Measurements from ENCODE around the gene MAP3K5. TPM values are rescaled to one million over a fixed set of nuclear protein-coding genes. Genes with fewer than 3 reads are reported as not detected.

Gene MAP3K5
- polyA plus RNA-seq, 1 experiment: 2.5 TPM

GRCh38 chr6:136812174-136812573, 19.9 kb upstream of the MAP3K5 start:
- TF ChIP-seq CTCF (IDR thresholded peaks at IDR 0.05; ENCODE audit: insufficient read depth, low read depth, low read length): no peak
- CTCF ChIA-PET: interaction anchor here (0.8 to 1.7 kb wide), 3 partner anchors 10 to 20 kb away, joined by 3 to 6 read pairs (median 4); partner anchors contain the start of genes MAP3K5 and PEX7
- no peaks in the 10 kb centered on the region for H3K36me3 ChIP-seq (ENCODE audit: control insufficient read depth, insufficient read depth, low read length)
- H3K4me3 ChIP-seq (ENCODE audit: low read depth, low read length): no peak overlapping the region
- H3K27me3 ChIP-seq (ENCODE audit: control insufficient read depth, insufficient read depth, low read length): no peaks in the 10 kb centered on the region; the same call in 1 of the 2 replicates
- no peak for DNase-seq (ENCODE audit: low read depth)
- POLR2A ChIA-PET: no interaction called here

- TF ChIP-seq CTCF (IDR thresholded peaks at IDR 0.05; ENCODE audit: insufficient read depth, low read depth, low read length): no peak
- no peak for DNase-seq (ENCODE audit: low read depth)
- Histone ChIP-seq H3K4me3 (ENCODE audit: low read depth, low read length) (no peak overlapping the region), H3K27me3 (ENCODE audit: control insufficient read depth, insufficient read depth, low read length) (no peaks in the 10 kb centered on the region), H3K36me3 (ENCODE audit: control insufficient read depth, insufficient read depth, low read length) (no peaks in the 10 kb centered on the region)
- ChIA-PET CTCF (interaction anchor here (1.0 to 1.7 kb wide), 3 partner anchors 11 to 19 kb away, joined by 3 to 6 read pairs (median 4); partner anchors contain the start of genes MAP3K5 and PEX7), POLR2A (no interaction called here)
These were observed 19.0 kb upstream of the MAP3K5 start for GRCh38 chr6:136811272-136811671.

- POLR2A ChIA-PET: no interaction called here
- no peaks in the 10 kb centered on the region for H3K27me3 ChIP-seq (ENCODE audit: control insufficient read depth, insufficient read depth, low read length)
- no peak for DNase-seq (ENCODE audit: low read depth)
- no peak for TF ChIP-seq CTCF (IDR thresholded peaks at IDR 0.05; ENCODE audit: insufficient read depth, low read depth, low read length)
- CTCF ChIA-PET: interaction anchor here (1.0 to 1.1 kb wide), 2 partner anchors 8 to 260 kb away, joined by 3 to 4 read pairs; partner anchors contain the start of gene MAP7
- no peaks in the 10 kb centered on the region for H3K36me3 ChIP-seq (ENCODE audit: control insufficient read depth, insufficient read depth, low read length)
- H3K4me3 ChIP-seq (ENCODE audit: low read depth, low read length): no peak overlapping the region
These were observed 17.0 kb upstream of the MAP3K5 start for GRCh38 chr6:136809091-136809860.

- Histone ChIP-seq H3K4me3 (ENCODE audit: low read depth, low read length) (no peak overlapping the region), H3K27me3 (ENCODE audit: control insufficient read depth, insufficient read depth, low read length) (no peaks in the 10 kb centered on the region), H3K36me3 (ENCODE audit: control insufficient read depth, insufficient read depth, low read length) (no peaks in the 10 kb centered on the region)
- ChIA-PET POLR2A (no interaction called here), CTCF (interaction anchor here (2.9 to 4.5 kb wide), 2 partner anchors 11 to 159 kb away, joined by 14 to 15 read pairs; partner anchors contain the start of gene MAP3K5)
- TF ChIP-seq CTCF (IDR thresholded peaks at IDR 0.05; ENCODE audit: insufficient read depth, low read depth, low read length): no peak
- DNase-seq (ENCODE audit: low read depth): no peak
These were observed 11.3 kb upstream of the MAP3K5 start for GRCh38 chr6:136803608-136804007.

GRCh38 chr6:136801581-136801980, 9.3 kb upstream of the MAP3K5 start:
- Histone ChIP-seq H3K4me3 (ENCODE audit: low read depth, low read length) (no peak overlapping the region), H3K36me3 (ENCODE audit: control insufficient read depth, insufficient read depth, low read length) (no peaks in the 10 kb centered on the region), H3K27me3 (ENCODE audit: control insufficient read depth, insufficient read depth, low read length) (no peaks in the 10 kb centered on the region)
- CTCF ChIA-PET: interaction anchor here (0.6 to 4.5 kb wide), 3 partner anchors 9 to 173 kb away, joined by 3 to 14 read pairs (median 10); partner anchors contain the start of gene MAP3K5
- POLR2A ChIA-PET: no interaction called here
- TF ChIP-seq CTCF (IDR thresholded peaks at IDR 0.05; ENCODE audit: insufficient read depth, low read depth, low read length): no peak
- no peak for DNase-seq (ENCODE audit: low read depth)
